HG03354 (cell line): ENCODE measurements around the gene SHISA6.
"Not testable (repeated sequence)": the region's sequence is repeated elsewhere in the genome, so short reads cannot be mapped to it uniquely, and the experiment has no call there.

ENCODE experiments used
- ATAC-seq: cut with Tn5 transposase; IDR thresholded peaks from one replicate; pipeline ENCODE4 v1.9.1; 2021; ENCODE audit warnings: mild to moderate bottlenecking; ENCODE audit not compliant: unreplicated experiment, poor library complexity, severe bottlenecking

The SHISA6 gene

GRCh38 chr17:11300201-11300600 is 59.2 kb downstream of the SHISA6 start:
- ATAC-seq = no peak

GRCh38 chr17:11300738-11301137 is 59.7 kb downstream of the SHISA6 start:
- no peak for ATAC-seq

GRCh38 chr17:11301874-11302273 is 60.9 kb downstream of the SHISA6 start:
- ATAC-seq = not testable (repeated sequence)

GRCh38 chr17:11302401-11303186 is 61.6 kb downstream of the SHISA6 start:
- ATAC-seq = no peak

GRCh38 chr17:11303773-11304394 is 62.9 kb downstream of the SHISA6 start:
- no peak for ATAC-seq

- ATAC-seq = no peak
These were observed 63.6 kb downstream of the SHISA6 start for GRCh38 chr17:11304568-11304967.

GRCh38 chr17:11305524-11305923 is 64.5 kb downstream of the SHISA6 start:
- no peak for ATAC-seq

GRCh38 chr17:11308531-11308930 is 67.5 kb downstream of the SHISA6 start:
- ATAC-seq = no peak

GRCh38 chr17:11309033-11309432 is 68.0 kb downstream of the SHISA6 start:
- ATAC-seq = no peak

GRCh38 chr17:11309850-11310249 is 68.8 kb downstream of the SHISA6 start:
- ATAC-seq = no peak

GRCh38 chr17:11316451-11316850 is 75.4 kb downstream of the SHISA6 start:
- not testable (repeated sequence) for ATAC-seq

GRCh38 chr17:11318207-11318606 is 77.2 kb downstream of the SHISA6 start:
- no peak for ATAC-seq

- no peak for ATAC-seq
These were observed 78.9 kb downstream of the SHISA6 start for GRCh38 chr17:11319894-11320293.

- ATAC-seq = no peak
These were observed 83.0 kb downstream of the SHISA6 start for GRCh38 chr17:11324021-11324420.

- no peak for ATAC-seq
These were observed 83.9 kb downstream of the SHISA6 start for GRCh38 chr17:11324846-11325420.

- ATAC-seq = no peak
These were observed 85.5 kb downstream of the SHISA6 start for GRCh38 chr17:11326492-11326891.

- no peak for ATAC-seq
These were observed 87.8 kb downstream of the SHISA6 start for GRCh38 chr17:11328770-11329169.

- ATAC-seq = no peak
These were observed 89.0 kb downstream of the SHISA6 start for GRCh38 chr17:11330006-11330405.

GRCh38 chr17:11330826-11331225 is 89.8 kb downstream of the SHISA6 start:
- no peak for ATAC-seq

- ATAC-seq = no peak
These were observed 90.8 kb downstream of the SHISA6 start for GRCh38 chr17:11331547-11332513.
